Gastrocnemius medialis (tissue), 4 donors: ENCODE results near the gene HIVEP2.

Experiments used
- CTCF ChIP-seq, 5 experiments: fragments of 450-650 bp in 3 of 5; fragments of 200-600 bp in 2 of 5; sonication (generic) in 2 of 5; IDR thresholded peaks in 4 of 5; conservative IDR thresholded peaks in 1 of 5; 1 replicate in 4 of 5; 2 replicates in 1 of 5; pipeline ENCODE4 v1.5.1; 2016 to 2019; ENCODE audit warnings: antibody characterized with exemption in 5 of 5, mild to moderate bottlenecking in 3 of 5, moderate library complexity in 3 of 5
- POLR2A ChIP-seq, 2 donors: fragments of 450-650 bp; IDR thresholded peaks; one replicate each; pipeline ENCODE4 v1.6.1; 2017; ENCODE audit warnings: antibody characterized with exemption in 2 of 2, mild to moderate bottlenecking in 2 of 2, moderate library complexity in 2 of 2

GRCh38 chr6:142887517-142887916 is 57.5 kb downstream of the HIVEP2 start:
- TF ChIP-seq CTCF (IDR thresholded peaks at IDR 0.05 in 4 of 5, conservative IDR thresholded peaks at IDR 0.05 in 1 of 5) (no peak), POLR2A (IDR thresholded peaks at IDR 0.05) (no peak)
